OCI-LY3 (cell line): ENCODE data around the gene TRIP10.

Source experiments
- EZH2phosphoT487 ChIP-seq: fragments of 200-600 bp; shearing (Covaris generic); IDR thresholded peaks from 2 replicates; pipeline ENCODE4 v1.6.1; 2018; ENCODE audit warnings: antibody characterized with exemption, mixed run types, low read depth
- TF ChIP-seq, protein P1 (sequence below): fragments of 200-600, 300-600 bp; sonication (generic); IDR thresholded peaks from 2 replicates; pipeline ENCODE4 v1.5.1; 2014; ENCODE audit warnings: antibody characterized with exemption, low read length, low read depth

DNA sequence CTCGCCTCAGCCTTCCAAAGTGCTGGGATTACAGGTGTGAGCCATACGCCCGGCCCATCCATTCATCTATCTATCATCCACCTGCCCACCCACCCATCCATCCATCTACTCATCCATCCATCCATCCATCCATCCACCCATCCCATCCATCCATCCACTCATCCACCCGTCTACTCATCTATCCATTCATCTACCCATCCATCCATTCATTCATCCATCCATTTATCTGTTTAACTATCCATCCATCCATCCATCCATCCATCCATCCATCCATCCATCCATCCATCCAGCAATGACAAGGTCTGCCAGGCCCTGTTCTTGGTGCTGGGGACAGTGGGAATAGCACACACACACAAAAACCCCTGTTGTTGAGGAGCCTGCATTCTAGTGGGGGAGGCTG, 37.5 kb downstream of the TRIP10 start:
- TF ChIP-seq, protein P1, sequence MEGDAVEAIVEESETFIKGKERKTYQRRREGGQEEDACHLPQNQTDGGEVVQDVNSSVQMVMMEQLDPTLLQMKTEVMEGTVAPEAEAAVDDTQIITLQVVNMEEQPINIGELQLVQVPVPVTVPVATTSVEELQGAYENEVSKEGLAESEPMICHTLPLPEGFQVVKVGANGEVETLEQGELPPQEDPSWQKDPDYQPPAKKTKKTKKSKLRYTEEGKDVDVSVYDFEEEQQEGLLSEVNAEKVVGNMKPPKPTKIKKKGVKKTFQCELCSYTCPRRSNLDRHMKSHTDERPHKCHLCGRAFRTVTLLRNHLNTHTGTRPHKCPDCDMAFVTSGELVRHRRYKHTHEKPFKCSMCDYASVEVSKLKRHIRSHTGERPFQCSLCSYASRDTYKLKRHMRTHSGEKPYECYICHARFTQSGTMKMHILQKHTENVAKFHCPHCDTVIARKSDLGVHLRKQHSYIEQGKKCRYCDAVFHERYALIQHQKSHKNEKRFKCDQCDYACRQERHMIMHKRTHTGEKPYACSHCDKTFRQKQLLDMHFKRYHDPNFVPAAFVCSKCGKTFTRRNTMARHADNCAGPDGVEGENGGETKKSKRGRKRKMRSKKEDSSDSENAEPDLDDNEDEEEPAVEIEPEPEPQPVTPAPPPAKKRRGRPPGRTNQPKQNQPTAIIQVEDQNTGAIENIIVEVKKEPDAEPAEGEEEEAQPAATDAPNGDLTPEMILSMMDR = no peak
- no peak for TF ChIP-seq EZH2phosphoT487
